Neuronal stem cell (in vitro differentiated cells): Measurements from ENCODE around the gene PLEKHA6.

Source experiments
- DNase-seq: peaks from one replicate; pipeline ENCODE4 v3.0.0-alpha.2; 2013; ENCODE audit warnings: low spot score
- H2AFZ ChIP-seq: one replicate; pipeline ENCODE4 v1.6.1; 2013; ENCODE audit warnings: mild to moderate bottlenecking, low read length, inconsistent platforms
- H2AK5ac ChIP-seq: 2 replicates; pipeline ENCODE4 v1.6.1; 2013; ENCODE audit warnings: low read depth, mild to moderate bottlenecking, inconsistent platforms, low read length, moderate library complexity, mixed read lengths
- H2BK120ac ChIP-seq: 2 replicates; pipeline ENCODE4 v1.6.1; 2013; ENCODE audit warnings: low read depth, mild to moderate bottlenecking, inconsistent platforms, low read length, moderate library complexity, mixed read lengths
- H2BK12ac ChIP-seq: one replicate; pipeline ENCODE4 v1.6.1; 2013; ENCODE audit warnings: low read length, inconsistent platforms
- H2BK15ac ChIP-seq: 2 replicates; pipeline ENCODE4 v1.6.1; 2013; ENCODE audit warnings: mild to moderate bottlenecking, low read length, inconsistent platforms, mixed read lengths
- H2BK5ac ChIP-seq: one replicate; pipeline ENCODE4 v1.6.1; 2013; ENCODE audit warnings: inconsistent platforms, mild to moderate bottlenecking, low read length, moderate library complexity
- H3K14ac ChIP-seq: one replicate; pipeline ENCODE4 v1.6.1; 2013; ENCODE audit warnings: low read length, inconsistent platforms
- H3K18ac ChIP-seq: 2 replicates; pipeline ENCODE4 v1.6.1; 2013; ENCODE audit warnings: low read length, inconsistent platforms
- H3K23ac ChIP-seq: 2 replicates; pipeline ENCODE4 v1.6.1; 2013; ENCODE audit warnings: low read depth, mild to moderate bottlenecking, mixed read lengths, low read length, inconsistent platforms; ENCODE audit not compliant: poor library complexity
- H3K27ac ChIP-seq: replicated peaks from 3 replicates; pipeline ENCODE4 v1.5.1; 2013; ENCODE audit warnings: low read length, inconsistent platforms
- H3K27me3 ChIP-seq, 3 experiments: 2 replicates each; pipeline ENCODE4 v1.6.1; 2013; ENCODE audit warnings: low read length in 3 of 3, mild to moderate bottlenecking in 2 of 3, inconsistent platforms in 1 of 3, low read depth in 1 of 3, mixed read lengths in 1 of 3, moderate library complexity in 1 of 3; ENCODE audit not compliant: control insufficient read depth in 3 of 3, insufficient read depth in 3 of 3
- H3K36me3 ChIP-seq, 2 donors: replicated peaks in 1 of 2; 2 replicates each; pipeline ENCODE4 v1.6.1; 2013; ENCODE audit warnings: low read length in 2 of 2; ENCODE audit not compliant: control insufficient read depth in 2 of 2, insufficient read depth in 2 of 2
- H3K4ac ChIP-seq: 2 replicates; pipeline ENCODE4 v1.6.1; 2013; ENCODE audit warnings: inconsistent platforms, mild to moderate bottlenecking, low read length, moderate library complexity
- H3K4me1 ChIP-seq, 2 donors: 1 replicate in 1 of 2; 2 replicates in 1 of 2; pipeline ENCODE4 v1.6.1; 2013; ENCODE audit warnings: low read length in 2 of 2, low read depth in 1 of 2; ENCODE audit not compliant: control insufficient read depth in 2 of 2, insufficient read depth in 1 of 2
- H3K4me2 ChIP-seq: one replicate; pipeline ENCODE4 v1.6.1; 2013; ENCODE audit warnings: mild to moderate bottlenecking, low read length, inconsistent platforms; ENCODE audit not compliant: insufficient read depth, poor library complexity, severe bottlenecking
- H3K4me3 ChIP-seq, 2 donors: 2 replicates each; pipeline ENCODE4 v1.5.1; 2013; ENCODE audit warnings: low read length in 2 of 2, mild to moderate bottlenecking in 2 of 2, inconsistent platforms in 1 of 2, moderate library complexity in 1 of 2
- H3K79me1 ChIP-seq: one replicate; pipeline ENCODE4 v1.6.1; 2013; ENCODE audit warnings: low read depth, mild to moderate bottlenecking, inconsistent platforms, low read length, moderate library complexity
- H3K9ac ChIP-seq: one replicate; pipeline ENCODE4 v1.6.1; 2013; ENCODE audit warnings: mild to moderate bottlenecking, low read depth, low read length, inconsistent platforms; ENCODE audit not compliant: poor library complexity
- H3K9me3 ChIP-seq, 2 donors: replicated peaks in 1 of 2; 2 replicates each; pipeline versions ENCODE3 to v1.6.1; 2013; ENCODE audit warnings: low read length in 2 of 2, mild to moderate bottlenecking in 2 of 2, inconsistent platforms in 1 of 2, low read depth in 1 of 2, mixed read lengths in 1 of 2, moderate library complexity in 1 of 2; ENCODE audit not compliant: control insufficient read depth in 2 of 2, insufficient read depth in 1 of 2
- H4K8ac ChIP-seq: one replicate; pipeline ENCODE4 v1.6.1; 2013; ENCODE audit warnings: low read depth, mild to moderate bottlenecking, inconsistent platforms, low read length, moderate library complexity
- H4K91ac ChIP-seq: one replicate; pipeline ENCODE4 v1.6.1; 2013; ENCODE audit warnings: low read length, low read depth, mild to moderate bottlenecking, inconsistent platforms; ENCODE audit not compliant: poor library complexity
- WGBS, 2 donors: extraction: QIAGEN DNeasy Blood & Tissue Kit; methylation state at CpG; one replicate each; pipeline ENCODE4 v1.1.7; 2013; ENCODE audit warnings: missing lambda C conversion rate in 2 of 2, mixed read lengths in 1 of 2; ENCODE audit not compliant: insufficient read length in 2 of 2, insufficient replicate concordance in 1 of 2; ENCODE audit errors: extremely low coverage in 2 of 2; 5-methylcytosine and 5-hydroxymethylcytosine counted together

The PLEKHA6 gene

DNA sequence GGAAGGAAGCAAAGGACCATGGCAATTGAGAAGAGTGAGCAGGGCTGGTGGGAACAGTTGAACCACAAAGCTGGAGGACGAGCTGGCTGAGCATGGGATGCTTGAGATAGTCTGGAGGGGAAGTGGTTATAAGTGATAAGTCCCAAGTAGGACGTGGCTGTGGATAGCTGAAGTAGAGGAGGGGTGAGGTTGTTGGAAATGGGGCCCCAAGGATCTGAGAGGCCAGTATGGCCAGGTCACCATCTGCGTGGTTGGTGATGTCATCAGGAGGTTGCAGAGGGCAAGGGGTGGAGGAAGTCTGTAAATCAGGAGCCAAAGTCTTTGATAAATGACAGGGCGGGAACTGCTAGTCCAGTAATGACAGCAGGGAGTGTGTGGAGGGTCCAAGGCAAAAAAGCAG lies 182.6 kb downstream of the PLEKHA6 start:
- H3K27ac ChIP-seq: no peak overlapping the region
- H3K9me3 ChIP-seq: no peaks in the 10 kb centered on the region
- no peak overlapping the region for H3K18ac ChIP-seq
- no peak overlapping the region for H2AFZ ChIP-seq
- no peak overlapping the region for H3K4me3 ChIP-seq
- H3K27me3 ChIP-seq: peaks cover 0 to 57% (median 0%) of the 10 kb centered on the region in 3 experiments
- H4K8ac ChIP-seq: no peak overlapping the region
- H3K4me2 ChIP-seq: no peak overlapping the region
- H3K4ac ChIP-seq: no peak overlapping the region
- no peak for DNase-seq
- no peaks in the 10 kb centered on the region for H3K36me3 ChIP-seq
- no peaks in the 10 kb centered on the region for H3K79me1 ChIP-seq
- no peak overlapping the region for H2BK12ac ChIP-seq
- H3K14ac ChIP-seq: no peak overlapping the region
- peaks cover 0 to 2% of the 10 kb centered on the region in 2 donors for H3K4me1 ChIP-seq
- no peak overlapping the region for H2BK5ac ChIP-seq
- no peak overlapping the region for H4K91ac ChIP-seq
- no peak overlapping the region for H2BK15ac ChIP-seq
- no peak overlapping the region for H2BK120ac ChIP-seq
- WGBS, 2 donors: no CpG with 5 or more reads among the region's 4 CpGs
- H3K9ac ChIP-seq: no peak overlapping the region
- no peak overlapping the region for H3K23ac ChIP-seq
- no peak overlapping the region for H2AK5ac ChIP-seq

DNA sequence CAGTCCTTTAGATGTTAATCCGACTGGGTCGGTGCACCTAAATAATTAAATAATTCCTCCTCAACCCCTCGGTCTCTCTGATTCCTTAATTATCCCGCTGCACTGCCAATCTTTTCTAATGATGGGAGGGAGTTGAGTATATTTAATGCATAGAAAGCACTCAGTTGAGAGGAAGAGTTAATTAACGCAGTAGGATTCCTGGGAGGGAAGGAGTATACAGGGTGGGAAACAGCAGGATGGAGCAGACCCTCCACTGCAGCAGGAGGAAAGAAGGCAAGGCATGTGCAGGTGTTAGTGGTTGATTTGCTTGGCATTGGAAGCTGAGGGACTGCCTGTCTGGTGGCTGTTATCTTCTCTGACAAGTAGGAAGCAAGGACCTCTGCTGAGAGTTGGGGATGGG lies 183.7 kb downstream of the PLEKHA6 start:
- Histone ChIP-seq H2BK120ac (no peak overlapping the region), H3K9me3 (no peaks in the 10 kb centered on the region), H3K14ac (no peak overlapping the region), H2BK15ac (no peak overlapping the region), H4K91ac (no peak overlapping the region), H3K18ac (no peak overlapping the region), H3K36me3 (no peaks in the 10 kb centered on the region), H4K8ac (no peak overlapping the region), H3K27ac (no peak overlapping the region), H3K9ac (no peak overlapping the region), H3K4me1 (peaks cover 0 to 2% of the 10 kb centered on the region in 2 donors), H2AK5ac (no peak overlapping the region), H2BK5ac (no peak overlapping the region), H2BK12ac (no peak overlapping the region), H3K79me1 (no peaks in the 10 kb centered on the region), H3K23ac (no peak overlapping the region), H3K27me3 (peaks cover 0 to 54% (median 0%) of the 10 kb centered on the region in 3 experiments), H2AFZ (no peak overlapping the region), H3K4ac (no peak overlapping the region), H3K4me2 (no peak overlapping the region), H3K4me3 (no peak overlapping the region)
- DNase-seq: no peak
- no CpG with 5 or more reads among the region's 5 CpGs for WGBS, 2 donors

DNA sequence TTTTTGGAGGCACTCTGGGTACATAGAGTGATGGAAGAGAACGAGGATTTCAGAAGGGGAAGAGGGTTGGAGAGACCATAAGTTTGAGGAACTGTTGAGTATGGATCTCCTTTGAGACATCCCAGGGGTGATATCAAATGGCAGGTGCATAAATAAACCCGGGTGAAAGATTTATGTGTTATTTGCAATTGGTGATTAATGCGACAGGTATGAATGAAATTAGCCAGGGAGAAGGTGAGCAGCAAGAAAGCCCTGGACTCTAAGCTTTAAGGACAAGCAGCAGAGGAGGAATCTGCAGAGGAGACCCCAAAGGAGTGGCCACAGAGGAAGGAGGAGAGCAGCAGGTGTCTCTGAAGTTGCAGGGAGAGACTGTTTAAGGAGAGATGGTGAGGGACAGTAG lies 184.8 kb downstream of the PLEKHA6 start:
- Histone ChIP-seq H3K36me3 (no peaks in the 10 kb centered on the region), H2BK12ac (no peak overlapping the region), H2BK120ac (no peak overlapping the region), H2AFZ (no peak overlapping the region), H2BK5ac (no peak overlapping the region), H4K8ac (no peak overlapping the region), H3K23ac (no peak overlapping the region), H3K14ac (no peak overlapping the region), H3K27me3 (peaks cover 0 to 54% (median 0%) of the 10 kb centered on the region in 3 experiments), H2BK15ac (no peak overlapping the region), H3K4ac (no peak overlapping the region), H3K9ac (no peak overlapping the region), H3K4me1 (peaks cover 0 to 2% of the 10 kb centered on the region in 2 donors), H3K27ac (no peak overlapping the region), H4K91ac (no peak overlapping the region), H3K18ac (no peak overlapping the region), H3K9me3 (peaks cover 0 to 9% of the 10 kb centered on the region in 2 donors), H2AK5ac (no peak overlapping the region), H3K4me2 (no peak overlapping the region), H3K4me3 (no peak overlapping the region), H3K79me1 (no peaks in the 10 kb centered on the region)
- WGBS, 2 donors: 100% methylated on average over 1 of the region's 3 CpGs; no CpG with 5 or more reads in 1 of the 2 donors
- no peak for DNase-seq

DNA sequence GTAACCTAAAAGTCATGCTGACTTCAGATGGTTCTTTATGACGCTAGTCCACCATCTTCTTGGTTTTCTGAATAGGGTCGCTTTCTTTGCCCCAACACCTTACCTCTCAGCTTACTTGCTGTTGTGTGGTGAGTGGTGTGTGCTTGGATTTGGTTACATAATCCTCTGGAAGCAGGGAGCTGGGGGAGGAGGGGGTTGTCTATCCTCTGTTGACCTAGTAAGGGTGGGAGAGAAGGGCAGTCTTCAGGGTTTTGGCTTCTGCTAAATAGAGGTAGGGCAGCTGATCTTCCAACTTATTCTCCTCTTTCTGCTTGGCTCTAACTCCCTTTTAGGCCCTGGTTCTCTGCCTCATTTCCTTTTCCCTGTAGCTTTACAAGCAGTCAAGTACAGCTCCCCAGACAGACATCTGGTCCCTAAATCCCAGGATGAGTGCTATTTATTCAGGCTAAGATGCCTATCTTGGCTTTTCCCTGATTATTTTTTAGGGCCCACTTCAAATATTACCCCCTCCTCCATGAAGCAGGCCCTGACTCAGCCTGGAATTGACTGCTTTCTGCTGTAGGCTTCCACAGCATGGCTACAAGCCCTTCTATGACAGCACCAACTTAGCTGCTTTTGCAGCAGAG lies 187.2 kb downstream of the PLEKHA6 start:
- Histone ChIP-seq H3K4me1 (peaks cover 0 to 2% of the 10 kb centered on the region in 2 donors), H3K4me3 (no peak overlapping the region), H3K18ac (no peak overlapping the region), H3K36me3 (no peaks in the 10 kb centered on the region), H3K4me2 (no peak overlapping the region), H2BK120ac (no peak overlapping the region), H2BK12ac (no peak overlapping the region), H3K23ac (no peak overlapping the region), H3K9me3 (peaks cover 2 to 18% of the 10 kb centered on the region in 2 donors), H3K9ac (no peak overlapping the region), H3K14ac (no peak overlapping the region), H4K8ac (no peak overlapping the region), H4K91ac (no peak overlapping the region), H3K27ac (no peak overlapping the region), H2AK5ac (no peak overlapping the region), H2AFZ (no peak overlapping the region), H3K4ac (no peak overlapping the region), H2BK15ac (no peak overlapping the region), H2BK5ac (no peak overlapping the region), H3K79me1 (no peaks in the 10 kb centered on the region), H3K27me3 (peaks cover 0 to 41% (median 0%) of the 10 kb centered on the region in 3 experiments)
- no CpG with 5 or more reads among the region's 2 CpGs for WGBS, 2 donors
- DNase-seq: no peak
